Daoy (cell line): ENCODE data around the gene KRT78. TPM values are rescaled to one million over a fixed set of nuclear protein-coding genes. Genes with fewer than 3 reads are reported as not detected.

Experiments
- DNase-seq: peaks from one replicate; pipeline ENCODE4 v3.0.0-alpha.2; 2015; ENCODE audit warnings: low read depth
- total RNA-seq: library from RNA; depleted of rRNA; stranded (reverse); fragments of >200 nt; shearing (Covaris generic); gene quantifications from 2 replicates; pipeline ENCODE4 v1.2.3, GENCODE V29; 2014

KRT78 gene
- total RNA-seq, 1 experiment from 2014 or later = not detected

DNA sequence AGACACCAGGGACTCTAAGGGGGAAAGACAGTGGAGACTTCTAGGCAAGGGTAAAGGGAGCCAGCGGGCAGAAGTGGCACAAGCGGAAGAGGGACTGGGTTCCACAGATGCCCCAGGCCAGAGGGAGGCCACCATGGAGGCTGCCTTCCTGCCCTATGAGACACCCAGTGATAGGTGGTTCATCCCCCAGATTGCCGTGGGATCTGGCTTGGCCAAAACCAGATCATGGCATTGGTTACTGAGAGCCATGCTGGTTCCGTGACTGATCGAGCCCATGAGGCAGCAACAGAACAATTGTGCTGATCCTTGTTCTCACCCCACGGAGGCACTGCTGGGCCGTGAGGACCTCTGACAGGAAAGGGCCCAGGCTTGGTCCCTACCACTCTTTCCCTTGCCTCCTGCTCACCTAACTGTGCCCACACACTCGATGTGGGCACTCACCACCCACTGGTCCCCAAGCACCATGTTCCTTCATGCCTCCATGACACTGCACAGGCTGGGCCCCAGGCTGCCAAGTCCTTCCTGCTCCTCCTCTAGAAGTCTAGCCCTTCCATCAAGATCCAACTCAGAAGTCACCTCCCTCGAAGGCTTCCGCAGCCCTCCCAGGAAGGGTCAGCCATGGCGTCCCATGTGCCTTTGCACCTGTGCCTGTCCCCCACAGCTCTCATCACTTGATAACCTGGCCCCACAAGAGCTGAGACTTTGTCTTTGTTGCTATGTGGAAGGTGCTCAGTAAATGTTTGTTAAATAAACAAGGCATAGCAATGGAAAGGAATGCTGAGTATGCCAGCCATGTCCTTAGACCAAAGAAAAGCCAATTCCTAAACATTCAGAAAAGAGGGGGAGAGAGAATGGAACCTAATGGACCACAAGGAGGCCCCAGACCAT is 21.9 kb downstream of the KRT78 start:
- DNase-seq = no peak

DNA sequence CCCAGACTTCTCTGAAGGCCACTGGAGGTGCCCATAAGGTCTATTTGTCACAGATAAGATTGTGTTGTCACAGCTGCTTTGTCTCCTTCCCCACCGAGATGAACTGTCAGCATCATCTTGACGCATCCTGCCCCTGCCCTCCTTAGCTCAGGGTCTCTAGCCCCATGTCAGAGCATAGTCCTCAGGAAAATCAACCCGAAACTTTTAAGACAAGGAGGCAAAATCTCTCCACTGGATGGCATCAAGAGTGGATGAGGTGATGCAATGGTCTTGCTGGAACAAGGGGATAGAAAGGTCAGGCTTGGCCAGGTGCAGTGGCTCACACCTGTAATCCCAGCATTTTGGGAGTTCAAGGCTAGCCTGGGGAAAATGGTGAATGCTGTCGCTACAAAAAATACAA is 22.8 kb downstream of the KRT78 start:
- DNase-seq = no peak

DNA sequence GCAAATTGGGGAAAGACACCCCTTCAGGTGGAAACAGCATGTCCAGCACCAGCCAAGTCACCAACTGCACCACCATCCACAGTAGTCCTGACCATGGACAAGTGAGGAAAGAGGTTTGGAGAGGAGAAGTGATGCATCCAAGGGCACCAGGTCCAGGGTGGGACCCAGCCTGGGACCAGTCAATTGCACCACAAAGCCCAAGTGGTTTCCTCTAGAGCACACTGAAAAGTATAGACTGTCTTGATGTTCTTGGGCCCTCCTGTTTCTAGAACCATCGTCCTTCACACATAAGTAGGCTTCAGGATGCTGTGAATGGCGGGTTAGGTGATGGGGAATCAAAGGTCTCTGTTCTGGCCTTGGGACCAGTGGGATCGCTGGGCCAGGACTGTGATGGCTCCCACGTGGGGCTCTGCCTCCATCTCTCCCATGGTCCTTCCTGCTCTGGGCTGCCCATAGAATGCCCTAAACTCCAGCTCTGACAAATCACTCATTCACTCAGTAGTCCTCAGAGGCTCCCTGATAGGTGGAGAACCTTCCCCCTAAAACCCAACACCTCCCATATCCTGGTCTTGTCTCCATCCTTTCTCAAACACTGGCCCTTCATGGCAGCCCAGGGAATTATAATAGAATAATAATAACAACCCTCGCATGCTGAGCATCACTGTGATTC is 23.9 kb downstream of the KRT78 start:
- DNase-seq = no peak

DNA sequence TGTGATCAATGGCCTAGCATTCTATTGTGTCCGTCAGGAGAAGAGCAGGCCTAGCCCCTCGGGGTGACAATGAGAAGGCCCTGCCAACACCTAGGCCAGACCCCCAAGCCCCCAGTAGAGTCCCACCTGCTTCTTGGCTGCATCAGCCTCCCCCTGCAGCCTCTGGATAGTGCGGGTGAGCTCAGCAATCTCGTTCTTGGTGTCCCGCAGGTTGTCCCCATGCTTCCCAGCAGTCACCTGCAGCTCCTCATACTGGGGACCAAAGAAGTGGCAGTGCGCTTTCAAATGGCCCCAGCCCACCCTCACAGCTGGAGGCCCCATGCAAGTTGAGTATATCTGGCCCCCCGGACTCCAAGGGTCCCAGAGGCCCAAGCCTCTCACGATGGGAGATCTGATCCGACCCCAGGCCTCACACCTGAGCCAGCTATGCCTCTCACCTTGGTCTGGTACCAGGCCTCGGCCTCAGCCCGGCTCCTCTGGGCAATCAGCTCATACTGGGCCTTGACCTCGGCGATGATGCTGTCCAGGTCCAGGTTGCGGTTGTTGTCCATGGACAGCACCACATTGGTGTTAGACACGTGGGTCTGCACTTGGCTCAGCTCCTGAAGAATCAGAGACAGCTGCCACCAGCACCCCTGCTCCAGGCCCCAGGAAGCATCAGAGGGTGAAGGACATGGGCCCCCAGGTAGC is 24.9 kb downstream of the KRT78 start:
- DNase-seq = no peak

DNA sequence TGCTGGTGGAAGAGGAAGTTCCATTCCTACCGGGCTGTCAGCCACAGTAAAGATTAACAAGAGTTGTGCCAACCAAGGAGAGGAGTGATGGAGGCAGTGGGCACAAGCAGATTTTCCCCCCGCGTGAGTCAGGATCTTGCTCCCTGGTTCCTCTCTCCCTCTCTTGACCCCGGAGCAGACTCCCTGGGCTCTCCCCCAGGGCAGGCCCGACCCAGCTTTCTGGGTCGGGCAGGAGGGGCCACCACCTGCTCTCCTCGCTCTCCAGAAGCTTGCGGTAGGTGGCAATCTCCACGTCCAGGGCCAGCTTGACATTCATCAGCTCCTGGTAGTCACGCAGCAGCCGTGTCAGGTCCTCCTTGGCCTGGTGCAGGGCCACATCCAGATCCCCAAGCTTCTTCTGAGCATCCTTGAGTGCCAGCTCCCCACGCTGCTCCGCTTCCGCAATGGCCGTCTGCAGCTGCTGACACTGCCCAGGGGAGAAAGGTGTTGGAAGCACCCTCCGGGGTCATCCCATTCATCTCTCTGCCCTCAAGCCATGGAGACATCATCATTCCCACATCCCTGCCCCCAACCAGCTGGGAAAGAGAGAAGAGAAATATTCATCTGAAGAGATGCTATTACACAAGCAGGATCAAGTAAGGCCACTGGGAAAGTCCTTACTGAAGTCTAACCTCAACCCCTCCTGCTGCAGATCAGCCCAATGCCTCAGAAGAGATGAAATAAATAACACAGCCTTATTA is 25.9 kb downstream of the KRT78 start:
- DNase-seq = no peak

DNA sequence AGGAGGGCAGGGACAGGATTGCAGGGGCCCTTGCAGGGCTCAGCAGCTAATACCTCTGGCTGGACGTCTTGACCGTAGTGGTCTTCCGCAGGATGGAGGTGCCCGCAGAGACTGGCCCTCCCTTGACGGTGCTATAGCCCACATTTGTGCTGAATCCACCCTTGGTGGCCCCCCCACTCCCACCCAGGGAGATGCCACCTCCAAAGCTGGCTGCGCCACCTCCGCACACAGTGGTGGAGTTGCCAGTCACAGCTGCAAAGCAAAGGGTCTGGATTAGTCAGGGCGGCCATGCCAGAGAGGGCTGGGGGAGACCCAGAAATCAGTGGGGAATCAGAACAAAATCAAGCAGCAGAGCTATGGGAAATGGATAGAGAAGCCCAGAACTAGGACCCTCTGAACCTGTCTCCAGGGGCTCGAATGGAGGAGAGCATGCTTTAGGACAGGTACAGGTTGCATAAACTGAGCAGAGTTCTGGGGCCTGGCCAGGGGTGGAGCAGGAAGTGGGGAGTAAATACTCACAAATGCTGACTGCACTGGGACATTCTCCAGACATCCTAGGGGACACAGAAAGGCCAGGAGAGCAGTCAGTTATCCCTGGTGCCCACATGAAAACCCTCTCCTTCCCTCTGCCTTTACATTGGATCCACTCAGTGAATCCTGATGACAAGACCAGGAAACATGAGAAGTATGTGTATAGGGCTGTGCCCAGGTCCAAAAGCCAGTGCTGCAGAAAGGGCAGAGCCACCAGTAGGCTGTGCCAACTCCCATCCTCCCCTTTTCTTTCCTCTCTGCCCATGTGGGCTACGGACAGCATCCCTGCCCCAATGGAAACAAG is 26.8 kb downstream of the KRT78 start:
- no peak for DNase-seq

DNA sequence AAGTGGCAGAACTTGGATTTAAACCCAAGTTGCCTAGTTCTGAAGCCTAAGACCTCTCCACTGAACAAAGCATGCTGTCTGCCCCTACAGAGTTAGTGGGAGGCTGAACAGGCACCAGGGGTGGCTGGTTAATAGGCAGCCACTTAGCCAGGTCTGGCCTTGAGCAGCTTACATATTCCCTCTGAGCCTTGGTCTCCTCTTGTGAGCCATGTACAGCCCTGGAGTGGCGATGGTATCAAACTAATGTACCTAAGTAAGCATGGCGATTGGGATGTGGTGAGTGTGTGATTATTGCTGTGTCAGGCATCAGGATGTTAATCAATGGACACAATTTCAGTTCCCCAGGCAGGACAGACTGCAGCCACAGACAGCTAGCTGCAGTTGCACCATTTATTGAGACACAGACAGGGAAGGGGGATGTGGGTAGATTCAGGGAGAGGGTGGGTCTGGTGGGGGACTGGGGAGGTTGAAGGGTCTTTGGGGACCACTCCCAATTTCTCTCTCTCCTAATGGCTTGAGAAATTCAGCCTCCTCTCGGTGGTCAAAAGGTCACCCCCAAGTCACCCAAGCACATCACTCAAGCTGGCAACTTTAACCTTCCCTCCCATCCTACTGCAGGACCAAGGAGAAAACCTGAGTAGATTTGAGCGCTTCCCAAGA is 27.6 kb downstream of the KRT78 start:
- no peak for DNase-seq

DNA sequence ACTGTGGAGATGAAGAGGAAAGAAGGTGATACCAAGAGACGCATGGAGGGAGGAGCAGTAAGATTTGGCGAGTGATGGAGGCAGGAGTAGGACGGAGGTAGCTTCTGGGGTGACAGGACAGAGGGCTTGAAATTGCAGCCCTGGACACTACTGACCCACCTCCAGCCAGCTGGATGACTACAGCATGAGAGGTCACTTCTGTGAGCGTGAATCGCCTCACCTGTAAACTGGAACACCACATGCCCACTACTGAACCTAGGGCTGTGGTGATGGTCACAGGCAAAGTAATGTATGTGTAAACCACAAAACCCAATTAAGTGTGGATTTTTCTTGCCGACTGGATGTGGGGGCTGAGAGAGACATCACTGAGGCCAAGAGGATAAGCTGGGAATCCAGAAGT is 28.3 kb downstream of the KRT78 start:
- no peak for DNase-seq

DNA sequence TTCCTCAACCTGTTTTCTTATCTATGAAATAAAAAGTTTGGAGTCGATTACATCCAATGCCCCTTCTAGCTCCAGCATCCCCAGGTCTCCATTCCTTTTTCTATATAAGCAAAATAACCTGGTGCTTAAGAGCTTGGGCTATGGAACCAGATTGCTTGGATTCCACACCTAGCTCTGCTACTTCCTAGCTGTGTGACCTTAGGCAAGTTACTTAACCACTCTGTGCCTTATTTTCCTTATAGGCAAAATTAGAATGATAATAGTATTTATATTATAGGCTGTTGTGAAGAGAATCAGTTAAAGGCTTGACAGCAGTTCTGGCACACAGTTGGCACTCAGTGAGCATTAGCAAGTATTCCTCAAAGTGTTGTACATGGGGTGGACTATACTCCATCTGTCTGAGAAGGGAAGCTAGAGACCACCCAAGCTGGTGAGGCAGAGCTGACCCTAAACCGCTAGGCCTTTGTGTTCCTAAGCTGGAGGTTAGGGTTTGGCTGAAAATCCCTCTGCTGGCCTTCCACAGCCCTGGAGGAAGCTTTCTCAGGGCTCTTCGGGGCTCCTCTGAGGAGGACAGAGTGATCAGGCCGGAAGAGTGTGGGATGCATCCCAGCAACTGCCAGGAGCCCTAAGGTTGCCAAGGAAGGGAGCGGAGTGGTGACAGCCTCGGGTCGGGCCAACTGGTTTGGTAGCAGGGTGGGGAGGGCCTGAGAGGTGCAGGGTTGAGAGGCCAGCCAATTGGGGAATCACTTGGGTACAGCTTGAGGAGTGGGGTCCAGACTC is 28.9 kb downstream of the KRT78 start:
- no peak for DNase-seq

DNA sequence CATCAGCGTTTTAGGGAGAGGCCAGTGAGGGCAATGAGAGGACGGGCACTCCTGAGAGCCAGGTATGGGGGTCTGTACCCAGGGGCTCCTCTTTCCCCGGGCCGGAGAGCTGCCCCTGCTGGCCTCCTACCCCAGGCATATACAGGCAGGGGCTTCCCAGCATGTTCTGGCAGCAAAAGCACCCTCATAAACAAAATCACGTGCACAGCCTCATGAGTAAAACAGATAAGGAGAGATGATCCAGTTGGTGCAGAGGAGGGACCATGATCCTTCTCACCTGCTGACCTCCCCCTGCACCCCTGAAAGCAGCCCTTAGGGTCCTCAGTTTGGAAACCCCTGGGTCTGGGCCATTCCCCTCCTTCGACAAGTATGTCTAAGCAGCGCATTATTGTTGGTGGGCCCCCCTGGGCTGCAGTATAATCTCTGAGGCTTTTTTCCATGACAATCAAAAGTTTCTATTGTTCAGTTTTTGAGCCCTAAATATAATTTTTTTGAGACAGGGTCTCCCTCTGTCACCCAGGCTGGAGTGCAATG is 29.8 kb downstream of the KRT78 start:
- DNase-seq = no peak

DNA sequence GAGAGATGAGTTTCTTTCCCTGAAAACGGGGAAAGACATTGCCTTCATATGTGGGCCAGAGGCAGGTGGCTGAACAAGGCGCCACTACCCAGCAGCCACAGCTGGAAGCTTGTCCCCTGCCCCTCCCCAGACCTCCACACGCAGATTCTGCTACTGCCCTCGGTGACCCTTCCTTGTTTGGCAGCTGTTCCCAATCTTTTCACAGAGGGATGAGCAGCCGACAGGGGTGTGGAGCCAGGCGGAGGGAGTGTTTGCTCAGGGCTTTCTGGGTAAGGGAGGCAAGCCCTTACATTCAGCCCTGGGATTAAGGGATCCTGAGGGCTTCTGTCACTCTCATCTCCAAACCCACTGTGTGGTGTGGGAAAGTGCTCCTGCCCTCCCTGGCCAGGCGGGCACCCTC is 30.4 kb downstream of the KRT78 start:
- DNase-seq = no peak

DNA sequence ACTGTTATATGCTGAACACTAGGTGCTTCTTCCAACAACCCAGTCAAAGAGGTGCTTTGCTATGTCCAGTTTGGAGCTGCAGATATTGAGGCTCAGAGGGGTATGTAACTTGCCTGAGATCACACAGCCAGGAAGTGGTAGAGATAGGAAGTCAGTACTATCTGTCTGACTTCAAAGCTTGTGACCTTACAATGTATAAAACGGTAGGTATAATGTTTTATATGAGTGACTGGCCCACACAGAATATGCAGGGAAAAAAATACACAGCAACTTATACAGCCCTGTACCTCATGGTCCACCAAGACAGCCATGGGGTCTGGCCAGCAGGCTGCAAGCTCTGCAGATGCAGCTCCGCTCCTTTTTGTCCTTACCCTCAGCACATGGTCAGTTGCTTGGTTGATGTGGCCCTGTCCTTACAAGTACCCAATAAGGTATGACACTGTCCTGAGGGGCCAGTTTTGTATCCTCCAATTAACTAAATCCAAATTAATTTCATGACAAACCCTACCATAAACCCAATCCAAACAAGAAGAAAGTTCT is 31.0 kb downstream of the KRT78 start:
- no peak for DNase-seq

DNA sequence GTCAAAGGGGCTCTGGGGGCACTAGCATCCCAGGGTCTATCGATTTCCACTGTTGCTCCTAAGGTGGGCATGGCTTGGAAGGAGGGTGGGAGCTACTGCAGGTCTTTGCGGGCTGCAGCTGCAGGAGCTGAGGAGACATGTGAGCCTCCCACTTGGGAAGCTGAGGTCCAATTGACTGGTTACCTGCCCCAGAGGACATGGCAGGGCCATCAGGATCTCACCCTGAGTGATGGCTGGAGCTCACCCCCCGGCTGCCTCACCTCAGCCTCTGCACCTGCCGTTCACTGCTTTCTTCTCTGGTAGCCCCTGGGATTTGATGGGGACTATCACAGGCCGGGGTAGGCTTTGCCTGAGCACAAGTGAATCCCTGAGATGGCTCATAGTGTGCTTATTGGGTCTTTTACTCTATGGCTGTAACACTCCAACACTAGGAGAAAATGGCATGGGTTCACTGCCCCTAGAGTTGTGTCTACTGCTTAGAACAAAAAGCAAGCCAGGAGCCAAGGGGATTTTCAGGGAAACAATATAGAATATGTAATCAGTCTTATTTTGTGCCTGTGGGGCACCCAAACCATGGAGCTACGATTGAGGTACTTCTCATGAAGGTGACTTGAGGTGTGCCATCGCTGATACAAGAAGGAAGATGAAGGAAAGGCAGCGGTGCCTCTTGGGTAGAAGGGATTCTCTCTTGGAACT is 31.6 kb downstream of the KRT78 start:
- no peak for DNase-seq

DNA sequence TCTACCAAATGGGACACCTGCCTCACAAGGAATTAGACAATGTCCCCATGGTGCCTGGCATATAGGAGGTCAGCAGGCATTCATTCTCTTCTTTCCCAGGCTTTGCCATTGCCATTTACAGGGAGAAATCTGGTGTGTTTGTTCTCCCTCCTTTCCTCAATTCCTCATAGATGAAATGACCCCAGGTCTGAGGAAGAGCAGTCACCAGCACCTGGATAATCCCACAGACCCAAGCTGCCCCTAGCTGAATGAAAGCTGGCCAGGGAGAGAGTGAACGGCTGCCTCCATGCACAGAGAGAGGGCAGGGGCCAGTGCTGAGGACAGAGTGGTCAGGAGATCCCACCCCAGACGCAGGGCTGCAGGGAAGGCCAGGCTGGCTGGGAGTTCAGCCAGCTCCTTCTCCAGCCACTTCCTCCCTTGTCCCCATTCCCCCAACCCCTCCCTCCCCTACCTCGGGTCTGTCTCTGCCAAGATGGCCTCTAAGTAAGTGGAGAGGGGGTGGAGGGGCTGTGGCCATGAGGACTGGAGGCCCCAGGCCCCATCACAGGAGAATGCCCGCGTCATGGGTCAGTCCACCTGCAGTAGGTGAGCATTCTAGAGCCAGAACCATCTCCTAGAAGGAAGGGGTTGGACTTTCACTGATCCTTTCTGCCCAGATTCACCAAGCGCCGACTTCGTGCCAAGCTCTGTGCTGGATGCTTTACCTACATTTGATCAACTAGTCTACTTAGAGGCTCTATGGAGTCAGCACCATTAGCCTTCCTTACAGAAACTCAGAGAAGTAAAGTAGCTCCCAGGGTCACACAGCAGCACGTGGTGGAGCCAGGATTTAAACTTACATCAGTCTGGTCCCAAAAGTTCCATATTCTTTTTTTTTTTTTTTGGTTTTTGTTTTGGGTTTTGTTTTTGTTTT is 32.9 kb downstream of the KRT78 start:
- no peak for DNase-seq

DNA sequence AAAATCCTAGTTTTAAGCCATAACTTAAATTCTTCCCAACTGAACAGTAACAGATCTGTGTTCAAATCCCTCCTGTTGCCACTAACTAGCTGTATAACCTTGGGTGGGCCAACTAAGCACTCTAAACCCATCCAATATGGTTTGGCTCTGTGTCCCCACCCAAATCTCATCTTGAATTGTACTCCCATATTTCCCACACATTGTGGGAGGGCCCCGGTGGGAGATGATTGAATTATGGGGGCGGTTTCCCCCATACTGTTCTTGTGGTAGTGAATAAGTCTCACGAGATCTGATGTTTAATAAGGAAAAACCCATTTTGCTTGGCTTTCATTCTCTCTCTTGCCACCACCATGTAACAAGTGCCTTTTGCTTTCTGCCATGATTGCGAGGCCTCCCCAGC is 33.6 kb downstream of the KRT78 start:
- no peak for DNase-seq

DNA sequence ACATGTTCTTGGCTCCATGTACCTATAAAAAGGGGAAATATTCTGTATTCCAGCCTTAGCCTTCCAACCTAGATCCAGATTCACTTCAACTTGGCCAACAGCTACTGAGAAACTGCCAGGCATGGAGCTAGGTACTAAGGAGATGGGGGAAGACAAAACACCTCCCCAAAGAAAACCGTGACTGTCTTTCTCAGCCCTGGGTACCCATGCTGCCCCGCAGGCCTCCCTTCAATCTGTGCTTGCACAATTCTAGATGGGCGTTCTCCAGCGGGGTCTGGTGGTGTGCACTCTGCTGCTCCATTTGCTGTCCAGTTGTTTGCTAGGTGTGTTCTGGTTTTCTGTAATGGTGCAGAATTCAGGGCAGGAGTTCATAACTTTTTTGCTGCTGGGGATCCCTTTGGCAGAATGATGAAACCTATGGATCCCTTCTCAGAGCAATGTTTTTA is 34.1 kb downstream of the KRT78 start:
- no peak for DNase-seq
